ENCODE results near the gene EPX.
A peak's percentile ranks its signal among the peaks of the same experiment; 100 is the strongest.

Gene EPX

GRCh38 chr17:58205936-58206335 lies 13.4 kb downstream of the EPX start:
- Histone ChIP-seq H3K27me3 (ENCODE audit: insufficient read depth, low read depth, severe bottlenecking) (no peaks in the 10 kb centered on the region), H3K27ac (peak overlapping the region; percentile 44)

GRCh38 chr17:58207451-58207850 lies 14.9 kb downstream of the EPX start:
- no peak for DNase-seq
- Histone ChIP-seq H3K27ac (no peak overlapping the region), H3K9me3 (ENCODE audit: severe bottlenecking) (no peaks in the 10 kb centered on the region), H3K4me3 (ENCODE audit: low read depth, low read length) (no peak overlapping the region), H3K36me3 (peaks cover 52% of the 10 kb centered on the region), H3K27me3 (ENCODE audit: insufficient read depth, low read depth, severe bottlenecking) (no peaks in the 10 kb centered on the region)
- TF ChIP-seq CTCF (IDR thresholded peaks at IDR 0.05; ENCODE audit: low read depth, low read length) = no peak

More at GRCh38 chr17:58205936-58206335, 13.4 kb downstream of the EPX start:
- H3K4me3 ChIP-seq (ENCODE audit: low read depth, low read length) = no peak overlapping the region
- peaks cover 43% of the 10 kb centered on the region for H3K36me3 ChIP-seq
- no peak for TF ChIP-seq CTCF (IDR thresholded peaks at IDR 0.05; ENCODE audit: low read depth, low read length)
- peak; percentile 59 for DNase-seq
- no peaks in the 10 kb centered on the region for H3K9me3 ChIP-seq (ENCODE audit: severe bottlenecking)

GRCh38 chr17:58208344-58208743 lies 15.8 kb downstream of the EPX start:
- no peak overlapping the region for H3K27ac ChIP-seq
- H3K4me3 ChIP-seq (ENCODE audit: low read depth, low read length) = no peak overlapping the region
- peaks cover 61% of the 10 kb centered on the region for H3K36me3 ChIP-seq
- no peak for DNase-seq
- TF ChIP-seq CTCF (IDR thresholded peaks at IDR 0.05; ENCODE audit: low read depth, low read length) = no peak
- H3K27me3 ChIP-seq (ENCODE audit: insufficient read depth, low read depth, severe bottlenecking) = no peaks in the 10 kb centered on the region
- no peaks in the 10 kb centered on the region for H3K9me3 ChIP-seq (ENCODE audit: severe bottlenecking)

GRCh38 chr17:58210922-58211321 lies 18.4 kb downstream of the EPX start:
- no peak for DNase-seq
- H3K27me3 ChIP-seq (ENCODE audit: insufficient read depth, low read depth, severe bottlenecking) = no peaks in the 10 kb centered on the region
- H3K4me3 ChIP-seq (ENCODE audit: low read depth, low read length) = no peak overlapping the region
- H3K9me3 ChIP-seq (ENCODE audit: severe bottlenecking) = no peaks in the 10 kb centered on the region
- peak; percentile 77 for TF ChIP-seq CTCF (IDR thresholded peaks at IDR 0.05; ENCODE audit: low read depth, low read length)
- no peak overlapping the region for H3K27ac ChIP-seq
- H3K36me3 ChIP-seq = peaks cover 77% of the 10 kb centered on the region

GRCh38 chr17:58215685-58216084 lies 23.2 kb downstream of the EPX start:
- Histone ChIP-seq H3K4me3 (ENCODE audit: low read depth, low read length) (no peak overlapping the region), H3K36me3 (peaks cover 54% of the 10 kb centered on the region), H3K9me3 (ENCODE audit: severe bottlenecking) (no peaks in the 10 kb centered on the region), H3K27me3 (ENCODE audit: insufficient read depth, low read depth, severe bottlenecking) (no peaks in the 10 kb centered on the region), H3K27ac (no peak overlapping the region)
- peak; percentile 38; the same call in 1 of the 2 replicates for TF ChIP-seq CTCF (IDR thresholded peaks at IDR 0.05; ENCODE audit: low read depth, low read length)
- DNase-seq = peak; percentile 42

- DNase-seq = no peak
- Histone ChIP-seq H3K4me3 (ENCODE audit: low read depth, low read length) (no peak overlapping the region), H3K27ac (no peak overlapping the region), H3K27me3 (ENCODE audit: insufficient read depth, low read depth, severe bottlenecking) (no peaks in the 10 kb centered on the region), H3K36me3 (peaks cover 39% of the 10 kb centered on the region), H3K9me3 (ENCODE audit: severe bottlenecking) (no peaks in the 10 kb centered on the region)
- no peak for TF ChIP-seq CTCF (IDR thresholded peaks at IDR 0.05; ENCODE audit: low read depth, low read length)
These were observed 25.2 kb downstream of the EPX start for GRCh38 chr17:58217766-58218165.
